ENCODE measurements around the gene SIPA1L3. TPM values are rescaled to one million over a fixed set of nuclear protein-coding genes. Genes with fewer than 3 reads are reported as not detected.

SIPA1L3 gene
- total and polyA plus RNA-seq, 10 of the 15 experiments (the other 5 are each of a cell fraction or from before 2014, with no cell fraction given): 0.24 to 66.2 (median 19.1) TPM

GRCh38 chr19:38033658-38034491 lies 126.9 kb downstream of the SIPA1L3 start (continued):
- no peak for TF ChIP-seq RAD51 (IDR thresholded peaks at IDR 0.05)
- no peak for TF ChIP-seq NFXL1 (IDR thresholded peaks at IDR 0.05; ENCODE audit: borderline replicate concordance)
- TF ChIP-seq BRCA1 (IDR thresholded peaks at IDR 0.05; ENCODE audit: low read depth, low read length): no peak
- no peak for TF ChIP-seq ATF3 (IDR thresholded peaks at IDR 0.05; ENCODE audit: borderline replicate concordance, extremely low read depth, low read depth, low read length)
- TF ChIP-seq, protein P1, sequence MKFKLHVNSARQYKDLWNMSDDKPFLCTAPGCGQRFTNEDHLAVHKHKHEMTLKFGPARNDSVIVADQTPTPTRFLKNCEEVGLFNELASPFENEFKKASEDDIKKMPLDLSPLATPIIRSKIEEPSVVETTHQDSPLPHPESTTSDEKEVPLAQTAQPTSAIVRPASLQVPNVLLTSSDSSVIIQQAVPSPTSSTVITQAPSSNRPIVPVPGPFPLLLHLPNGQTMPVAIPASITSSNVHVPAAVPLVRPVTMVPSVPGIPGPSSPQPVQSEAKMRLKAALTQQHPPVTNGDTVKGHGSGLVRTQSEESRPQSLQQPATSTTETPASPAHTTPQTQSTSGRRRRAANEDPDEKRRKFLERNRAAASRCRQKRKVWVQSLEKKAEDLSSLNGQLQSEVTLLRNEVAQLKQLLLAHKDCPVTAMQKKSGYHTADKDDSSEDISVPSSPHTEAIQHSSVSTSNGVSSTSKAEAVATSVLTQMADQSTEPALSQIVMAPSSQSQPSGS (IDR thresholded peaks at IDR 0.05; ENCODE audit: low read length): no peak
- no peak for TF ChIP-seq TCF7 (IDR thresholded peaks at IDR 0.05; ENCODE audit: borderline replicate concordance)
- no peak for TF ChIP-seq PAX5 (IDR thresholded peaks at IDR 0.05; ENCODE audit: borderline replicate concordance, low read depth, low read length)
- no peak for TF ChIP-seq SREBF1 (IDR thresholded peaks at IDR 0.05; ENCODE audit: low read length)
- TF ChIP-seq, protein P2, sequence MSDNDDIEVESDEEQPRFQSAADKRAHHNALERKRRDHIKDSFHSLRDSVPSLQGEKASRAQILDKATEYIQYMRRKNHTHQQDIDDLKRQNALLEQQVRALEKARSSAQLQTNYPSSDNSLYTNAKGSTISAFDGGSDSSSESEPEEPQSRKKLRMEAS (IDR thresholded peaks at IDR 0.05; ENCODE audit: low read depth, low read length): no peak
- peak; percentile 48; the same call in 1 of the 2 replicates for TF ChIP-seq NR2F1 (conservative IDR thresholded peaks at IDR 0.05)
- TF ChIP-seq ATF7 (IDR thresholded peaks at IDR 0.05; ENCODE audit: low read depth): peak; percentile 62
- TF ChIP-seq, protein P3, sequence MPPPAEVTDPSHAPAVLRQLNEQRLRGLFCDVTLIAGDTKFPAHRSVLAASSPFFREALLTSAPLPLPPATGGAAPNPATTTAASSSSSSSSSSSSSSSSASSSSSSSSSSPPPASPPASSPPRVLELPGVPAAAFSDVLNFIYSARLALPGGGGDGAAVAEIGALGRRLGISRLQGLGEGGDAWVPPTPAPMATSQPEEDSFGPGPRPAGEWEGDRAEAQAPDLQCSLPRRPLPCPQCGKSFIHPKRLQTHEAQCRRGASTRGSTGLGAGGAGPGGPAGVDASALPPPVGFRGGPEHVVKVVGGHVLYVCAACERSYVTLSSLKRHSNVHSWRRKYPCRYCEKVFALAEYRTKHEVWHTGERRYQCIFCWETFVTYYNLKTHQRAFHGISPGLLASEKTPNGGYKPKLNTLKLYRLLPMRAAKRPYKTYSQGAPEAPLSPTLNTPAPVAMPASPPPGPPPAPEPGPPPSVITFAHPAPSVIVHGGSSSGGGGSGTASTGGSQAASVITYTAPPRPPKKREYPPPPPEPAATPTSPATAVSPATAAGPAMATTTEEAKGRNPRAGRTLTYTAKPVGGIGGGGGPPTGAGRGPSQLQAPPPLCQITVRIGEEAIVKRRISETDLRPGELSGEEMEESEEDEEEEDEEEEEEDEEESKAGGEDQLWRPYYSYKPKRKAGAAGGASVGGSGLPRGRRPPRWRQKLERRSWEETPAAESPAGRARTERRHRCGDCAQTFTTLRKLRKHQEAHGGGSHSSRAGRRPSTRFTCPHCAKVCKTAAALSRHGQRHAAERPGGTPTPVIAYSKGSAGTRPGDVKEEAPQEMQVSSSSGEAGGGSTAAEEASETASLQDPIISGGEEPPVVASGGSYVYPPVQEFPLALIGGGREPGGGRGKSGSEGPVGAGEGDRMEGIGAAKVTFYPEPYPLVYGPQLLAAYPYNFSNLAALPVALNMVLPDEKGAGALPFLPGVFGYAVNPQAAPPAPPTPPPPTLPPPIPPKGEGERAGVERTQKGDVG (CRISPR knock-in tag; IDR thresholded peaks at IDR 0.05): no peak
- no peak for TF ChIP-seq USF1 (IDR thresholded peaks at IDR 0.05; ENCODE audit: borderline replicate concordance, extremely low read length, insufficient read depth, low read depth, low read length)
- no peak for TF ChIP-seq KDM1A (IDR thresholded peaks at IDR 0.05; ENCODE audit: borderline replicate concordance)
- TF ChIP-seq TBL1XR1 (IDR thresholded peaks at IDR 0.05; ENCODE audit: low read depth, low read length): no peak
- TF ChIP-seq ETV6 (conservative IDR thresholded peaks at IDR 0.05 in 1 of 2, IDR thresholded peaks at IDR 0.05 in 1 of 2; ENCODE audit: borderline replicate concordance in 1 of 2, low read depth in 1 of 2): 0 out of 4 replicates have a peak, but pooled peaks of 1 of the 2 experiments have one; percentile 39
- TF ChIP-seq ESRRA (IDR thresholded peaks at IDR 0.05; ENCODE audit: low read length): no peak
- peak; percentile 85 for TF ChIP-seq SPI1 (IDR thresholded peaks at IDR 0.05; ENCODE audit: borderline replicate concordance, insufficient read depth, low read depth, low read length)
- no peak for TF ChIP-seq YBX1 (IDR thresholded peaks at IDR 0.05)
- TF ChIP-seq ZSCAN29 (IDR thresholded peaks at IDR 0.05): no peak
- TF ChIP-seq E4F1 (IDR thresholded peaks at IDR 0.05; ENCODE audit: borderline replicate concordance, partially characterized antibody): no peak

Data from GM12878 (cell line).